Measurements from ENCODE around the gene LRAT. TPM values are rescaled to one million over a fixed set of nuclear protein-coding genes. Genes with fewer than 3 reads are reported as not detected.

Gene LRAT
- total and polyA plus RNA-seq, 2 of the 13 experiments (the other 11 are each of a cell fraction or from before 2014, with no cell fraction given) = 0.11 TPM; not detected in 1

GRCh38 chr4:154707877-154708276 is 35.9 kb upstream of the LRAT start:
- H3K9me3 ChIP-seq (ENCODE audit: low read length) = no peaks in the 10 kb centered on the region
- ATAC-seq (no peak), DNase-seq (ENCODE audit: low spot score) (no peak), FAIRE-seq (no peak)
- H3K4me2 ChIP-seq (ENCODE audit: low read depth, low read length) = no peak overlapping the region
- 7% methylated on average over 3 of the region's 3 CpGs for WGBS (ENCODE audit: low lambda C conversion rate)
- H3K27ac ChIP-seq (ENCODE audit: extremely low read length, insufficient read depth, low read length) = no peak overlapping the region
- CTCF ChIA-PET (ENCODE audit: low intra/inter-chr PET ratio, low total read pairs) = no interaction called here
- no peak overlapping the region for H3K4me3 ChIP-seq (replicated peaks in 1 of 3; ENCODE audit: insufficient read depth in 1 of 3, low read depth in 2 of 3, low read length in 3 of 3)
- POLR2A ChIA-PET = no interaction called here
- H3K36me3 ChIP-seq (replicated peaks in 1 of 2; ENCODE audit: control insufficient read depth in 1 of 2, insufficient read depth in 2 of 2, low read length in 2 of 2) = no peaks in the 10 kb centered on the region
- BruUV-seq (replicated peaks) = no TSS peak
- in situ Hi-C loops (cut with HindIII; ENCODE audit: extremely low pct_ligation_motif_present, low pct_unique_long_range_greater_than_20kb) = no loop called here
- H2AFZ ChIP-seq (ENCODE audit: low read length) = no peak overlapping the region
- TF ChIP-seq SP140L (CRISPR knock-in tag; IDR thresholded peaks at IDR 0.05; ENCODE audit: borderline replicate concordance) (no peak), PPARG (CRISPR knock-in tag; conservative IDR thresholded peaks at IDR 0.05) (no peak), CENPBD1 (CRISPR knock-in tag; IDR thresholded peaks at IDR 0.05; ENCODE audit: borderline replicate concordance, low read depth) (no peak), MIER2 (CRISPR knock-in tag; IDR thresholded peaks at IDR 0.05) (no peak), HOXA7 (CRISPR knock-in tag; IDR thresholded peaks at IDR 0.05) (no peak), ZNF747 (CRISPR knock-in tag; IDR thresholded peaks at IDR 0.05; ENCODE audit: borderline replicate concordance) (no peak)
- TF ChIP-seq, protein P1, sequence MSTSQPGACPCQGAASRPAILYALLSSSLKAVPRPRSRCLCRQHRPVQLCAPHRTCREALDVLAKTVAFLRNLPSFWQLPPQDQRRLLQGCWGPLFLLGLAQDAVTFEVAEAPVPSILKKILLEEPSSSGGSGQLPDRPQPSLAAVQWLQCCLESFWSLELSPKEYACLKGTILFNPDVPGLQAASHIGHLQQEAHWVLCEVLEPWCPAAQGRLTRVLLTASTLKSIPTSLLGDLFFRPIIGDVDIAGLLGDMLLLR (CRISPR knock-in tag; IDR thresholded peaks at IDR 0.05) = no peak
- H3K79me2 ChIP-seq (ENCODE audit: insufficient read depth, low read length) = no peaks in the 10 kb centered on the region
- no peaks in the 10 kb centered on the region for H4K20me1 ChIP-seq (ENCODE audit: insufficient read depth, low read length)
- no peak overlapping the region for H3K9ac ChIP-seq (ENCODE audit: insufficient read depth, low read depth, low read length)
- no peaks in the 10 kb centered on the region for H3K4me1 ChIP-seq (ENCODE audit: insufficient read depth, low read length)
- intact Hi-C loops (cut with micrococcal nuclease; ENCODE audit: unreplicated experiment) = no loop called here
- H3K27me3 ChIP-seq (ENCODE audit: control insufficient read depth in 1 of 2, insufficient read depth in 2 of 2, low read length in 2 of 2) = no peaks in the 10 kb centered on the region

DNA sequence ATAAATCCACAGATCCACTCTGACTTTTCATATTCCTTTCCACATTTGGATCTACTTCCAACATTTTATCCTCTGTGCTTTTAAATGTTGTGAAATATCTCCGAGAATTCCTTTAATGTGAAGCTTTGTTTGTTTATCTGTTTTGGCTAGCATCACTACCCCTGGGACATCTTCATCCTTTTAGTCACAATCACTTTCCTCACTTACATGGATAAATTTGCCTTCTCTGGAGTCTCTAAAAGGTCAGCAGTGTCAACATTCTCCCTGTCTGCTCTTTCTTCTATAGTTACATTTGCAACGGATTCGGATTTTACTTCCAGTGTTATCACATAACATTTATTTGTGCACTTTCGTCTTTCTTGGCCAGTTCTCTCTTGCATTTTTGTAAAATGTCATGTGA is 34.2 kb upstream of the LRAT start:
- H3K27ac ChIP-seq (ENCODE audit: extremely low read length, insufficient read depth, low read length) = no peak overlapping the region
- no peaks in the 10 kb centered on the region for H3K36me3 ChIP-seq (replicated peaks in 1 of 2; ENCODE audit: control insufficient read depth in 1 of 2, insufficient read depth in 2 of 2, low read length in 2 of 2)
- no peaks in the 10 kb centered on the region for H3K4me1 ChIP-seq (ENCODE audit: insufficient read depth, low read length)
- intact Hi-C loops (cut with micrococcal nuclease; ENCODE audit: unreplicated experiment) = no loop called here
- 0% methylated on average over 4 of the region's 4 CpGs for WGBS (ENCODE audit: low lambda C conversion rate)
- H3K9ac ChIP-seq (ENCODE audit: insufficient read depth, low read depth, low read length) = no peak overlapping the region
- ATAC-seq = no peak
- no peak for DNase-seq (ENCODE audit: low spot score)
- H3K9me3 ChIP-seq (ENCODE audit: low read length) = no peaks in the 10 kb centered on the region
- no peaks in the 10 kb centered on the region for H3K79me2 ChIP-seq (ENCODE audit: insufficient read depth, low read length)
- H2AFZ ChIP-seq (ENCODE audit: low read length) = no peak overlapping the region
- no peaks in the 10 kb centered on the region for H4K20me1 ChIP-seq (ENCODE audit: insufficient read depth, low read length)
- no peak overlapping the region for H3K4me2 ChIP-seq (ENCODE audit: low read depth, low read length)
- in situ Hi-C loops (cut with HindIII; ENCODE audit: extremely low pct_ligation_motif_present, low pct_unique_long_range_greater_than_20kb) = no loop called here
- no peak for FAIRE-seq
- BruUV-seq (replicated peaks) = no TSS peak
- H3K4me3 ChIP-seq (replicated peaks in 1 of 3; ENCODE audit: insufficient read depth in 1 of 3, low read depth in 2 of 3, low read length in 3 of 3) = no peak overlapping the region
- H3K27me3 ChIP-seq (ENCODE audit: control insufficient read depth in 1 of 2, insufficient read depth in 2 of 2, low read length in 2 of 2) = no peaks in the 10 kb centered on the region
- ChIA-PET CTCF (ENCODE audit: low intra/inter-chr PET ratio, low total read pairs) (no interaction called here), POLR2A (no interaction called here)
- TF ChIP-seq ZNF33B (CRISPR knock-in tag; IDR thresholded peaks at IDR 0.05) (no peak), ARHGAP35 (CRISPR knock-in tag; IDR thresholded peaks at IDR 0.05; ENCODE audit: borderline replicate concordance) (no peak), BRCA1 (CRISPR knock-in tag; IDR thresholded peaks at IDR 0.05) (no peak), SIX1 (CRISPR knock-in tag; IDR thresholded peaks at IDR 0.05; ENCODE audit: borderline replicate concordance) (no peak), GABPB1 (CRISPR knock-in tag; IDR thresholded peaks at IDR 0.05) (no peak), SOX5 (CRISPR knock-in tag; IDR thresholded peaks at IDR 0.05; ENCODE audit: borderline replicate concordance) (no peak), MZF1 (CRISPR knock-in tag; IDR thresholded peaks at IDR 0.05; ENCODE audit: borderline replicate concordance) (no peak)
- TF ChIP-seq, protein P2, sequence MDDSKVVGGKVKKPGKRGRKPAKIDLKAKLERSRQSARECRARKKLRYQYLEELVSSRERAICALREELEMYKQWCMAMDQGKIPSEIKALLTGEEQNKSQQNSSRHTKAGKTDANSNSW (CRISPR knock-in tag; IDR thresholded peaks at IDR 0.05; ENCODE audit: borderline replicate concordance) = no peak

Measured in HepG2 (cell line).